Posterior vena cava (tissue), 2 donors: ENCODE measurements around the gene HTR3A. TPM values are rescaled to one million over a fixed set of nuclear protein-coding genes. Genes with fewer than 3 reads are reported as not detected.
A peak's percentile ranks its signal among the peaks of the same experiment; 100 is the strongest.

Source experiments
- DNase-seq: peaks from one replicate; pipeline ENCODE4 v3.0.0-alpha.2; 2020; ENCODE audit warnings: low spot score
- intact Hi-C, 2 donors: fragments of 100-400 bp; cut with DNase I; formaldehyde crosslinking; loops; one replicate each; pipeline versions ENCODE4 v1.14.1 to v1.14.2; 2022 to 2023
- total RNA-seq, 2 donors: library from RNA; stranded (reverse); fragmentation: NEBNext Ultra II Directional; extraction: Animal tissue kit (Norgen Biotek cat#: 25700); gene quantifications; one replicate each; pipeline ENCODE4 v1.2.1, GENCODE V29; 2021
- donor health status: DM: yes; HTN: yes; CAD: no.
- donor health status: DM: yes; HTN: yes; CAD: no.

HTR3A gene
- total RNA-seq, 2 donors from 2014 or later, result not detected

DNA sequence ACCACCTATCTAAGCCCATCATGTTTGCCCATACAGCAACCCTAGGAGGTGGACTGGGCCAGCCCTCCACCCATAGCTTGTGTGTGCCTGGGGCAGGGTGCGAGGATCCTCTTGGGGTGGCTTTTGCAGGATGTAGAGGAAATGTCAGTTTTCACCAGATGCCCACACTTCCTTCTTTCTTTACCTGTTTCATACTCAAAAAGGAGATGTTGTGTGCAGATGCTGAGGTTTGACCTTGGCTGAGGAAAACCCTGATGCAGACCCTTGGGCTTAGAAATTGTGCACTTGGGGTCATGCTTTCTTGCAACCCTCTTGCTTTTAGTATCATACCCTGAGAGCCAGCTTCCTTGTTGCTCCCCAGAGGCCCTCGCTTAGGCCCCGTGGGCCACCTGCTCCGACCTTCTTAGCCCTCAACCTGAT is 2.2 kb downstream of the HTR3A start:
- DNase-seq, result no peak
- intact Hi-C loops, result no loop called here

GRCh38 chr11:113977701-113978100 is 2.8 kb downstream of the HTR3A start:
- intact Hi-C loops, result no loop called here
- no peak for DNase-seq

DNA sequence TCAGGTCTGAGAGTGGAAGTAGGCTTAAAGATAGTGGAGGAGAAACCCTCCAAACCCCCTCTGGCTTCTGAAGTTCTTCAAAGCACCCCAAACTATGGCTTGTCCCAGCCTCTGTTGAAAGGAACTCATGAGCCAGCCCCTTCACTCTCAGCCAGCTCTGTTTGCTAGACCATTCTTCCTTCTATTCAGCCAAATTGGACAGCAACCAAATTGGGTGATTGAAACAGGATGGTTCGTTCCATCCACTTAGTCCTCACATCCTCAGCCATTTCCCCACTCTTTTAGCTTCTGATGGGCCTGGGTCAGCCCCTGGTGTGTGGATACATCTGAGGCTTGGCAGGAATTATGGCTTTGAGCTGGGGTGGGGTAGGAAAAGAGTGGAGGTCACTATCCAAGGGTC is 4.5 kb downstream of the HTR3A start:
- DNase-seq, result no peak

DNA sequence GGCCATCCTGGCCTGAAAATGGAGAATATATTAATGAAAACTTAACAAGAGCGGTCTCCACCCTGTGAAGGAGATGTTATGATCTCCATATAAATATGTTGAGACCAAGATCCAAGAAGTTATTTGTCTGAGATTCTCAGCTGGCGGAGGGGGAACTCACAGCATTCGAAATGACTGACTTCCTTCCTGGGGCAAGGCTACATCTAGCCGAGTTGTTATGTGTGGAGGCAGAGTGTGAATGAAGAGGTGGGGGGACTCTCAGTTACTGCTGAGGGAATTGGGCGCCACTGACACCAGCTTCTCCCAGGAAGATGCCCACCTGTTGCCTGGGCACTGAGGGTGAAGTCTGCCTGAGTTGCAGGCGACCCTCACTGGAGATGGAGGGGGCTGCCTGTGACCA is 5.9 kb downstream of the HTR3A start:
- intact Hi-C loops, result no loop called here
- no peak for DNase-seq

More for the DNA sequence above, 4.5 kb downstream of the HTR3A start:
- intact Hi-C loops, result no loop called here

DNA sequence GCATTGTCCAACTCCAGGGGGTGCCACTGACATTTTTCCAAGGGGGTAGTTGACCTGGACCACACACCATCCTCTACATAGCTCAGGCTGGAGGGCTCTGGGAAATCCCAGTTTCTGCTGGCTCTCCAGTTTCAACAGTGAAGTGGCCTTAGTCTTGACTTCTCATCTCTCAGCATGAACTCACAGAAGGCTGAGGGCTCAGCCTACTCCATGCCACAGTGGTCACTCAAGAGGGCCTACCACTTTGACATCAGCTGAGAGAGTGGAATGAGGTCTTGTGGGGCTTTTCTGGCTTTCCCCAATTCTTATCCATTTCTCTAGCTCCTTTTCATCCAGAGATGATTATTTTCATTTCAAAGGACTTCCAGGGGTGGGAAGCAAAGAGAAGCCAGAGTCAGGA is 7.4 kb downstream of the HTR3A start:
- intact Hi-C loops, result no loop called here
- DNase-seq, result no peak

DNA sequence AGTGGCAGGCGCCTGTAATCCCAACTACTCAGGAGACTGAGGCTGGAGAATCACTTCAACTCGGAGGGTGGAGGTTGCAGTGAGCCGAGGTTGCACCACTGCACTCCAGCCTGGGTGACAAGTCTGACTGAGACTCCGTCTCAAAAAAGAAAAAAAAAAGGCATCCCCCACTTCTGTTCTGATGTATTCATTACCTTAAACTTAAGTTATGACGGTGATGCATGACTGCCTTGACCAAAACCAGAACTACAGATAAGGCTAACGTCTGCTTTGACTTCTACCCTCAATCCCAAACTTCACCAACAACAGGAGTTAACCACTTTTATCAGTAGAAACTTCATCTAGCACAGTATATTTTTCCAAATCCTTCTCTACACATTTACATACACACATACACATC is 9.9 kb downstream of the HTR3A start:
- DNase-seq, result no peak
- intact Hi-C loops, result no loop called here

- no peak for DNase-seq
- intact Hi-C loops, result no loop called here
Measured at GRCh38 chr11:113985906-113986305, 11.0 kb downstream of the HTR3A start.

DNA sequence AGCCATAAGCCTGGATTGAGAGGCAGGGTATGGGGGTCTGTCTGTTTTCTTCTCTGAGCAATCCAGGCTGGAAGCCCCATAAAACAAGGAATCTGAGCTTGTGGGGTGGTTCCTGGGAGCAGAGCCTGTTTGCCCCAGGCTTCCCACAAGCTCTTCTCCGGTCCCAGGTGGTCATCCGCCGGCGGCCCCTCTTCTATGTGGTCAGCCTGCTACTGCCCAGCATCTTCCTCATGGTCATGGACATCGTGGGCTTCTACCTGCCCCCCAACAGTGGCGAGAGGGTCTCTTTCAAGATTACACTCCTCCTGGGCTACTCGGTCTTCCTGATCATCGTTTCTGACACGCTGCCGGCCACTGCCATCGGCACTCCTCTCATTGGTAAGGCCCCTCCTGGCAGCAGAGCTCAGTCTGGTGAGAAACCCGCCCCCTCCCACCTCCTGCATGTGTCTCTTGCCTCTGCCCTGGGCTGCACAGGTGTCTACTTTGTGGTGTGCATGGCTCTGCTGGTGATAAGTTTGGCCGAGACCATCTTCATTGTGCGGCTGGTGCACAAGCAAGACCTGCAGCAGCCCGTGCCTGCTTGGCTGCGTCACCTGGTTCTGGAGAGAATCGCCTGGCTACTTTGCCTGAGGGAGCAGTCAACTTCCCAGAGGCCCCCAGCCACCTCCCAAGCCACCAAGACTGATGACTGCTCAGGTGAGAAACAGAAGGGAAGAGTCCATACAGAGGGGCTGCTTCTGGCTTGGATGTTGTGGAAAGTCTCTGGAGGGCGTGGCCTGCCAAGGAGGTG is 11.6 kb downstream of the HTR3A start:
- intact Hi-C loops, result no loop called here
- no peak for DNase-seq

DNA sequence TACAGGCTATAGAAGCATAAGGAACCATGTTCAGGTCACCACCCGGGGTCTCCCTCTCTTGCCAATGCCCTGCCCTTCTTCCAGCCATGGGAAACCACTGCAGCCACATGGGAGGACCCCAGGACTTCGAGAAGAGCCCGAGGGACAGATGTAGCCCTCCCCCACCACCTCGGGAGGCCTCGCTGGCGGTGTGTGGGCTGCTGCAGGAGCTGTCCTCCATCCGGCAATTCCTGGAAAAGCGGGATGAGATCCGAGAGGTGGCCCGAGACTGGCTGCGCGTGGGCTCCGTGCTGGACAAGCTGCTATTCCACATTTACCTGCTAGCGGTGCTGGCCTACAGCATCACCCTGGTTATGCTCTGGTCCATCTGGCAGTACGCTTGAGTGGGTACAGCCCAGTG is 14.5 kb downstream of the HTR3A start:
- DNase-seq, result no peak
- intact Hi-C loops, result loop anchor here in 1 of 2 donors (2.0 kb wide), 1 partner anchor 271 kb away; no protein-coding TSS in a partner anchor

DNA sequence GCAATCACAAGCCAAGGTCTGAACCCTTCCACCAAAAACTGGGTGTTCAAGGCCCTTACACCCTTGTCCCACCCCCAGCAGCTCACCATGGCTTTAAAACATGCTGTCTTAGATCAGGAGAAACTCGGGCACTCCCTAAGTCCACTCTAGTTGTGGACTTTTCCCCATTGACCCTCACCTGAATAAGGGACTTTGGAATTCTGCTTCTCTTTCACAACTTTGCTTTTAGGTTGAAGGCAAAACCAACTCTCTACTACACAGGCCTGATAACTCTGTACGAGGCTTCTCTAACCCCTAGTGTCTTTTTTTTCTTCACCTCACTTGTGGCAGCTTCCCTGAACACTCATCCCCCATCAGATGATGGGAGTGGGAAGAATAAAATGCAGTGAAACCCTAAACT is 15.0 kb downstream of the HTR3A start:
- intact Hi-C loops, result loop anchor here in 1 of 2 donors (2.0 kb wide), 1 partner anchor 271 kb away; no protein-coding TSS in a partner anchor

DNA sequence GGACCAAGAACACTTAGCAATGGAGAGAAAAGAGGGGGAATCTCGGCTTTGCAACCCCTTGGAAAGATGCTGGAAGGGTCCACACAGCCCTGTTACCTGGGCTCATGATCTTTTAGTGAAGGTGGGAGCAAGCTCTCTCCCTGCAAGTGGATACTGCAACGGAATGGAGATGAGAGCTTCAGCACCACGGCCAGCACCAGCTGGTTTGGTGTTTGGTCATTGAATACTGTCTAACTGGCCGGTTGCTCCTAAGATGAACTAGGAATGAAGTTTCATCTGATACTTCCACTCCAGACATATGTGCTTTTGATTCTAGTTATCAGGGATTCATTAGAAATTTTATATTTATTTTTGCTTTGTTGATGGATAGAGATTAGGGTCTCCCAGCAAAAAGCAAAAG is 16.3 kb downstream of the HTR3A start:
- intact Hi-C loops, result no loop called here
- no peak for DNase-seq

More for the DNA sequence above, 15.0 kb downstream of the HTR3A start:
- DNase-seq, result no peak

DNA sequence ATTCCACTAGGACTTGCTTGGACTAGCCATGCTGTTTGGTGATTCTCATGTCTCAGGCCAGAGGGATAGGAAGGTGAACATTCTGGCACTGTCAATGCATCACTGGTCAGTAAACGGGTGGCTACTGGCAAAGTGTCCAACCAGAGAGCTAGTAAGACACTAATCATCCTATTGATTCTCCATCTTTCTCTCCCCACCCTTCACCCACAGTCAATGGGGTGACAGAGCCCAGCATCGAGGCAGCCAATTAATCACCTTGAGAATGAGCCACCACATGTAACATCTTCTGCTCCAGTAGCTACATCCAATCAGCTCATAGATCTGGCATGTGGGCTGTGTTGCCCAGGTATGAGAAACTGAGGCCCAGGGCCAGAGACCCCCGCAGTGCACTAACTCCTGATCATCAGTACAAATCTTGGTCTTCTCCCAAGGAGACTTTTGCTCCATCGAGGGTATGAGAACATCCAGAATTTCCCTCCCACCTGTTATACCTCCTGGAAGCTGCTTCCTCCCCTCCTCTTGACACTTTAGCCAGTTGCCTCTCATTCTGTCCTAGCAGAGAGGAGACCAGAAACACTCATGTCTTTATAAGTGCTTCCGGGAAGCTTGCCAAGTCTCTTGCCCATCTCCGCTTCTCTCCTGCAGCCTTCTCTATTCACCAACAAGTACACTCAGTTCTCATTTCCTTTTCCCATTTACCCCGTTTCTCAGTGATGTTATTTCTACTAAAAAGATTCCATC is 17.0 kb downstream of the HTR3A start:
- DNase-seq, result no peak
- intact Hi-C loops, result no loop called here

DNA sequence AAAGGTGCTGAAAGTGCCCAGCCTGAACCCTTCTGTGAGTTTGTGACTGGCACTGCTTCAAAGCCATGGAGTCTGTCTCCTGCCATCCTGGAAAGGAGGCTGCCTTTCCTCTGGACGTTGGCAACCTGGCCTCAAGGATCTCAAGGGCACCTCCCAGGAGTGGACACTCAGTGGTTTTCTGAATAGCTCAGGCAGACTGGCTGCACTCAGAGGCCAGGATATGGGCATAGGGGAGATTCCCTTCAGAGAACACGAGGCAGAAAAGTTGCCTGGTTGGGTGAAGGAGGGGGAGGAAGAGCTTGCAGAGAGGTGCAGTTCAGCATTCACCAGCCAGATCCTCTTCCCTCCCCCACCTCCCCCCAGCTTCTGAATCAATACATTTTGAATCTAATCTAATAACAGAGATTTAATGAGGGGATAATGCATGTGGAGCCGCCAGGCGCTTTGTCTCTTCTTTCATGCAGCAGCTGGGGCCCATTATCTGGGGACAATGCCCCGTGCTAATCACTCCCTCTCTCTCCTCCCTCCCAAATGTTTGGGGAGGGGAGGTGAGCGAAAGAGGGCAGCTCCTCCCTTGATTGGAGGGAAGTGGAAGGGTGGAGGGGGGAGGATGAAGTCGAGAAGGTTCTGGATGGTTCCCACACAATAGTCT is 17.7 kb downstream of the HTR3A start:
- intact Hi-C loops, result no loop called here
- no peak for DNase-seq

GRCh38 chr11:113994077-113994954 is 19.4 kb downstream of the HTR3A start:
- peak; percentile 79 for DNase-seq
- intact Hi-C loops, result no loop called here

- peak; percentile 3 for DNase-seq
- intact Hi-C loops, result no loop called here
Measured at GRCh38 chr11:113997473-113997872, 22.6 kb downstream of the HTR3A start.

- intact Hi-C loops, result no loop called here
- DNase-seq, result peak; percentile 51
Measured at GRCh38 chr11:113998574-113998973, 23.7 kb downstream of the HTR3A start.

DNA sequence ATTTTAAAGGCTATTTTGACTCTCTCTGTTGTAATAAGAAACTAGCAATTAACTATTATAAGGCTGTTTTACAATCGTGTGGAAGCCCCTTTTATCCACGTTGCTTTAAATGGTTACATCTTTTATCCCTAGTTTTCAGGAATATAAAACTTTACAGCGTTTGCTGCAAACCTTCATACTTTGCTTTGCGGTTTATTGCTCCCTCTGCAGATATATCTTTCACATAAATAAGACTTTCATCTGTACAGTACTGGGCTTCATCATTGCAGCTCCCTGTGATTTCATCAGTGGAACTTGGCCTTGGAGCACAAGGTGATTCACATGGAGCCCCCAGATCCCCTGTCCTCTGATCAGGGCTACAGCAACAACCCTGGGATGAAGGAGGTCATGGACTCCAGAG is 25.6 kb downstream of the HTR3A start:
- DNase-seq, result no peak
- intact Hi-C loops, result no loop called here

- intact Hi-C loops, result no loop called here
- peak; percentile 67 for DNase-seq
Measured at GRCh38 chr11:114001416-114001815, 26.5 kb downstream of the HTR3A start.

- DNase-seq, result no peak
- intact Hi-C loops, result no loop called here
Measured at GRCh38 chr11:114008331-114008730, 33.4 kb downstream of the HTR3A start.
